IPS DF 19.7 (cell line): ENCODE results near the gene MICU1.

Experiments used
- DNase-seq: peaks from one replicate; pipeline ENCODE4 v3.0.0-alpha.2; 2013; ENCODE audit warnings: low read depth, low spot score

Gene MICU1

DNA sequence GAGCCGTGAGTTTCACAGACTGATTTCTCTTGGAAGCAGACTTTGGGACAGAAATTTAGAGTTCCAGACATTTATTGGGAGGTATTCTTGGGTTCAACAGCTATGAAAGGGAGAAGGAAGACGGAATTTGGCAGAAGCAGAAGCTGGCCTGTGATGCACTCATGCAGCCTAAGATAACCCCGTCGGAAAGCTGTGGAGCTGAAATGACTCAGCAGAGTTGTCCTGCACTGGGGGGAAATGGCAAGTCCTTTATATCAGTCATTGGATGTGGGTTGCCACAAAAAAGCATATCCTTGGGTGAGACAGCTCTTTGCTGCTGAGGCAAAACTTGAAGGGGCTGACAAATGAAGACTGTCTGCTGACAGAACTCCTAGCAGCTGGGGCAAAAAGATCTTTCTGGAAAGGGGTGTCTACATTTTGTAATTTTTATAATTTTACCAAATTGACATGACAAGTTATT, 11.5 kb upstream of the MICU1 start:
- no peak for DNase-seq

GRCh38 chr10:72630144-72630543, 4.3 kb upstream of the MICU1 start:
- DNase-seq, result no peak

- DNase-seq, result no peak
Observed at GRCh38 chr10:72626444-72626754, 520 bp upstream of the MICU1 start.

DNA sequence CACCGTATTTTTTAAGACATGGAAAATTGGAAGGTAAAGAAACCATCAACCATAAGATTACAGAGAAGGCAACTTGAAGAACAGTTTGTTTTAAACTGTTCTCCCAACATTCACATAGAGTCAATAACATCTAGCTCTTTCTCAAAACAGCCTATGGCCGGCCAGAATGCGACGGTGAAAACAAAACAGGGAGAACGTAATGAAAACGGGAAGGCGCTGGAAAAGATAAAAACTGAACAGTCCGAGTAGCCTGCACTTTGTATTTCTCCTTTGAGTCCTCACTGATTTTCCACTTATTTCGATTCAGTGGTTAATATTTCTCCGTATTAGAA, 637 bp downstream of the MICU1 start:
- DNase-seq, result no peak

- no peak for DNase-seq
Observed at GRCh38 chr10:72622271-72622670, 3.6 kb downstream of the MICU1 start.

DNA sequence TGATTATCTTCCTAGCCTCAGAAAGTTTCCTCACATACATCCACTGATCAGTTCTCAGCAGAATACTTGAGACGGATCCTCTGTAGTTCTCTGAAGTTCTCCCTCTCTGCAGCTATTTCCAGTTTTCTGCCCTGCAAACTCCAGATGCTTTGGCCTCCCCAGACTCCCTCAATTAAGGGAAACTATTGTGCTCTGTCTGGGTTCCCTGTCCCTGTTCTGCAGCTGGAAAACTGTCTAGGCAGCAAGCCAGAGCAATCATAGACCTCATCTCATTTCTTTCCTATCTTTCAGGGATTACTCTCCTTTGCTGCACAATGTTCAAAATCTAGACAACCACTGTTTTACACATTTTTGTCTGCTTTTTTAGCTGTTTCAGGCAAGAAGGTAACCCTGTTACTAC, 9.2 kb downstream of the MICU1 start:
- DNase-seq, result no peak

DNA sequence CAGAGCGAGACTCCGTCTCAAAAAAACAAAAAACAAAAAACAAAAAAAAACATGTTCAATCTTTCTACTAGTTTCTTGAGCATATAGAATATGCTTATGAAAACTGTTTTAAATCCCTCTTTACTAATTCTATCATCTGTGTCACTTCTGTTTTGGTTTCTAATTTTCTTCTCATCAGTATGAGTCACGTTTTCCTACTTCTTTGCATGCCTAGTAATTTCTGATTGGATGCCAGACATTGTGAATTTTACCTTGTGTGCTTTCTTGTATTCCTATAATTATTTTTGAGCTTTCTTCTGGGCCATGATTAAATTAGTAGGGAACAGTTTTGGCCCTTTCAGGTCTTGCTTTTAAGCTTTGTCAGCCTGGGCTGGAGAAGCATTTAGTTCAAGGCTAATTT, 9.9 kb downstream of the MICU1 start:
- no peak for DNase-seq

GRCh38 chr10:72612203-72612826, 13.6 kb downstream of the MICU1 start:
- DNase-seq, result no peak

DNA sequence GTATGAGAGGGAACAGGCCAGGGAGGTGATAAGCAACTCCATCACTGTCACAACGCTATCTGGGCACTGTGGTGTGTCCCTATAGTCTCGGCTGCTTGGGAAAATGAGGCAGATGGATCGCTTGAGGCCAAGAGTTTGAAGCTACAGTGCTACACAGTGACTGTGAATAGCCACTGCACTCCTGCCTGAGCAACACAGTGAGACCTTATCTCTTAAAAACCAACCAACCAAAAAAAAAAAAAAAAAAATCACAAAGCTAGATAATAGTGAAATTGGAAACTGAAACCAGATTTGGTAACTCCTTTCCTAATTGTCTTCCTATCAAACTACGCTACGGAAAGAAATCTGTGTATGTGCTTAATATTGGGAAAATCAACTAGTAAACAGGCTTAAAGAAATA, 14.1 kb downstream of the MICU1 start:
- DNase-seq, result no peak

- DNase-seq, result no peak
Observed at GRCh38 chr10:72610466-72610865, 15.4 kb downstream of the MICU1 start.

DNA sequence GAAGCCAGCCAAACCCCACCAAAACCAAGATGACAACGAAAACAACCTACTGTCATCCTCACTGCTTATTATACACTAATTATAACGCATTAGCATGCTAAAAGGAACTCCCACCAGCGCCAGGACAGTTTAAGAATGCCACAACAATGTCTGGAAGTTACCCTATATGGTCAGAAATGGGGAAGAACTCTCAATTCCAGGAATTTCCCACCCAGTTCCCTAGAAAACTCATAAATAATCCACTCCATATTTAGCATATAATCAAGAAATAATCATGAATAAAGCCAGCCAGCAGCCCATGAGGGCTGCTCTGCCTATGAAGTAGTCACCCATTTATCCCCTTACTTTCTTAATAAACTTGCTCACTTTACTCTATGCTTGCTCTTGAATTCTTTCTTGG, 20.8 kb downstream of the MICU1 start:
- no peak for DNase-seq

DNA sequence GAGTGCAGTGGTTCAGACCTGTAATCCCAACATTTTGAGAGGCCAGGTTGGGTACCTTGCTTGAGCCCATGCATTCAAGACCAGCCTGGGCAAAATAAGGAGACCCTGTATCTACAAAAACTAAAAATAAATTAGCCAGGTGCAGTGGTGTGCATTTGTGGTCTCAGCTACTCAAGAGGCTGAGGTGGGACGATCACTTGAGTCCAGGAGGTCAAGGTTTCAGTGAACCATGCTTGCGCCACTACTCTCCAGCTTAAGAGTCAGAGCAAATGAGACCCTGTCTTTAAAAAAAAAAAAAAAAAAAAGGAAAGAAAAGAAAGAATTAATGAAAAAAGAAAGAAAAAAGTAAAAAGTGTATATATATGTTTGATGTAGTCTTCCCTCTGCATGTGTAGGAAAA, 24.7 kb downstream of the MICU1 start:
- DNase-seq, result no peak

GRCh38 chr10:72598769-72599701, 26.8 kb downstream of the MICU1 start:
- DNase-seq, result no peak

- DNase-seq, result no peak
Observed at GRCh38 chr10:72597897-72598296, 28.0 kb downstream of the MICU1 start.

GRCh38 chr10:72595436-72595835, 30.4 kb downstream of the MICU1 start:
- no peak for DNase-seq

DNA sequence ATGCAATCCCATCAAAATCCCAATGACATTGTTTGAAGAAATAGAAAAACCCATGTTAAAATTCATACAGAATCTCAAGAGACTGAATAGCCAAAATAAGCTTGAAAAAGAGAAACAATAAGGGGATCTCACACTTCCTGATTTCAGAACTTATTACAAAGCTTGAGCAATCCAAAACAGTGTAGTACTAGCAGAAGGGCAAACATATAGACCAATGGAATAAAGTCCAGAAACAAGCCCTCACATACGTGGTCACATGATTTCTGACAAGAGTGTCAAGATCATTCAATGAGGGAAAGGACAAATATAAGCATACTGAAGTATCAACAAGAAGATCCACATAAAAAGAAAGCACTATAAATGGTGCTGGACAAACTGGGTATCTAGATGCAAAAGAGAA, 31.9 kb downstream of the MICU1 start:
- no peak for DNase-seq

- no peak for DNase-seq
Observed at GRCh38 chr10:72588266-72588665, 37.6 kb downstream of the MICU1 start.

- DNase-seq, result no peak
Observed at GRCh38 chr10:72587568-72587967, 38.3 kb downstream of the MICU1 start.

DNA sequence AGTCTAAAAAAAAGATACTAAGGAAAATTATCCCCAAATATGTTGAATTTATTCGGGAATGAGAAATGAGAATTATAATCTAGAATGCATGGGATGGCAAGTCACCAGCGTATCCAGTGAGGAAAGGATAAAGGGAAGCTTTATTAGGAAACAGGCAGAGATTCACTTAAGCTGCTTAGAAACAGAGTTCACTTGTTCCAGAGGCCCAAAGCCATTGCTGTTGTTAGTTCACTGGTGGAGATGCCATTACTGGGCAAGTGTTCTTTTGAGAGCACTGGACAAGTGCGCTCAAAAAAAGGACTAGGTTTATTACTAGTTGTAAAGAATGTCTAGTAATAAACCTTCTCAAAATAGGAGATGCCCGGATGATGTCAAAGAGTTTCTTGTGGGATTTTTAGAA, 51.2 kb downstream of the MICU1 start:
- no peak for DNase-seq

DNA sequence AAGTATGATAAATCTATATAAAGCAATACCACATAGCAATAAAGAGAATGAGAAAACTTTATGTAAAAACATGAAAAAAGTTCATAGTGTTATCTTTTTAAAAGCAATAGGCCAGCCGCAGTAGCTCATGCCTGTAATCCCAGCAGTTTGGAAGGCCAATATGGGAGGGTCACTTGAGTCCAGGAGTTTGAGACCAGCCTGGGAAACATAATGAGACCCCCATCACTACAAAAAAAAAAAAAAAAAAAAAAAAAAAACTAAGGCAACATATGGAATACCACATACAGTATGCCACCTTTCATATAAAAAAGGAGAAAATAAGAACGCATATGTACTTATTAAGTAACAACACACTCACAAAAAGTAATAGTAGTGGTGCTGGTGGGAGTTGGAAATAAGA, 52.8 kb downstream of the MICU1 start:
- no peak for DNase-seq

GRCh38 chr10:72567889-72568640, 57.8 kb downstream of the MICU1 start:
- DNase-seq, result no peak

DNA sequence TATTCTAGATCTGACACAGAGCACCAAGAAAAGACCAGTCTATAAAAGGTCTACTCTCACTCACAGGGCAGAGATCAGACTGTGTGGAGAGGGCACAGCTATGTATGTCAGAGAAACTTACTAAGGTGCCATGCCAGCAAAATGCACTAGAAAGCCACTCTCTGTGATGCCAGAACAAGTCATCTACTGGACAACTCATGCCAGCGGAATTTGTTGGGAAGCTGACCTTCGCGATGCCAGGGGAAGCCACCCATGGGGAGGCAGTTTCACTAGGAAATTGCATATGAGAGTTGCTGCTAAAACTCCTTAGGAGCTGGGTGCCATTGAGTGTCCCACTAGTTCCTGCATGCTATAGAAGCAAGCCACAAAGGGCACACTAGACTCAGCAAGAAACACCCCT, 58.5 kb downstream of the MICU1 start:
- DNase-seq, result no peak

DNA sequence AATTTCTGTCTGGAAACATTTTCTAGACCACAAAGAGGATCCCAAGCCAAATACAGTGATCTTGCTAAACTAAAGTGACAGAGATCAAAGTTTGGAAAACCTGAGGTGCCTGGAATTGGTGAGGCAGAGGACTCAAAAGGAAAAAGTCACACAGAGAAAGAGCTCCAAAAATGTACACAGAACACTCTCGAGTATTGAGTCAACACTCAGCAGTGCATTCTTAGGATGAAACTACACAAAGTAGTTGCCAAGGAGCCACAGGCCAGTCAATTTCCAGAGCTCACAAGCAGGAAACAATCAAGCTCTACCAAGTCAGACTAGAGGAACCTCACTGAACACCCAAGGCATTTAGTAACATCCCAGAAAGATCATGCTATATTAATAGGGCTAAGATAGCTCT, 61.3 kb downstream of the MICU1 start:
- DNase-seq, result no peak
